Activated CD8-positive, alpha-beta memory T cell treated with anti-CD3 and anti-CD28 coated beads, Interleukin-2, amount 50 U/mL, for 1 hour (primary cell): ENCODE data around the gene PARD3.

Experiments
- DNase-seq: peaks from one replicate; pipeline ENCODE4 v3.0.0-alpha.2; 2020; ENCODE audit errors: extremely low read depth

Gene PARD3

DNA sequence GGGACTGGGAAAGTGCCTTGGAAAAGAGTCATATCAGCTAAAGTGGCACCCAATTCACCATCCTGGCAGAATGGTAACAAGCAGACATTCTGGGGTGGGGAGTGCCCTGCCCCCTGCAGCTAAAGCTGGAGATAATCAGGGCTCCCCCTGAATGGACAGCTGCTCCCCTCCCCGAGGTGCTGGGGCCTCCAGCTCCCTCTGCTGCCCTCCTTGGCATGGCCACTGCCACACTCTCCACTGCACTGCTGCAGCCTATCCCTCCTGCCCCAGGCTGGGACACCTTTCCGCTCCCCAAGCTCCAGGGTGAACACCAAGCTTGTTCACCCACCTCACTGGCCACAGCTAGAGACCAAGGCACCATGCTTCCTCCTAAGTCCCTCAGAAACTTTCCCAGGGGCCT, 9.8 kb upstream of the PARD3 start:
- DNase-seq = no peak

DNA sequence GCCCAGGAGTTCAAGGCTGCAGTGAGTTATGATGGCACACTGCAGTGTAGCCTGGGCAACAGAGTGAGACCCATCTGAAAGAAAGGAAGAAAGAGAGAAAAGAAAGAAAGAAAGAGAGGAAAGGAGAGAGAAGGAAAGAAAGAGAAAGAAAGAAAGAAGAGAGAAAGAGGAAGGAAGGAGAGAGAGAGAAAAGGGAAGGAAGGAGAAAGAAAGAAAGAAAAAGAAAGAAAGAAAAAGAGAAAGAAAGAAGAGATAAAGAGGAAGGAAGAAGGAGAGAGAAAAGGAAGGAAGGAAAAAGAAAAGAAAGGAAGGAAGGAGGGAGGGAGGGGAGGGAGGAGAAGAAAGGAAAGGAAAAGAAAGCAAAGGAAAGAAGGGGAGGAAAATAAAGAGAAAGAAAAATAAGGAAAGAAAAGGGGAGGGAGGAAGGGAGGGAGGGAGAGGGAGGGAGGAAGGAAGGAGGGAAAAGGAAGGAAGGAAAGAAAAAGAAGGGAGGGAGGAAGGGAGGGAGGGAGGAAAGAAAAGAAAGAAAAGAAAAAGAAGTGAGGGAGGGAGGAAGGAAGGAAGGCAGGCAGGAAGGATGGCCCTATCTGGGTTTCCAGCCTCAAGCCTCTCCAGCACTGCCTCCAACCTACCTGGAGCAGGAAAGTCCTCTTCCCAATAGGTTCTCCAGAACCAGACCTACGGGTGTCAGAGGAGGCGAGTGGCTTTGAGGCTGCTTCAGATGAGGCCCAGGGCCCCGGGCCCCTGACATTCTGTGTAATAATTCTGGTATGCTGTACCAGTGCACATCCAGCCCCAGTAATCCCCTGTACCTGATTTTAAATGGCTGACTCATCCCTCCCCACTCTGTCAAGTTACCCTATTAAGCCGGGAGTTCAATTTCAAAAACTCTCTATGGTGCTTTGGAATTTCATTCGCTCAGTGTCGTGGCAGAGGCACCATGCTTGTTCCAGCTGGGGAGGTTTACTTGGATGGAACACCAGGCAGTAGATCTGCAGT, 6.8 kb upstream of the PARD3 start:
- DNase-seq = no peak

DNA sequence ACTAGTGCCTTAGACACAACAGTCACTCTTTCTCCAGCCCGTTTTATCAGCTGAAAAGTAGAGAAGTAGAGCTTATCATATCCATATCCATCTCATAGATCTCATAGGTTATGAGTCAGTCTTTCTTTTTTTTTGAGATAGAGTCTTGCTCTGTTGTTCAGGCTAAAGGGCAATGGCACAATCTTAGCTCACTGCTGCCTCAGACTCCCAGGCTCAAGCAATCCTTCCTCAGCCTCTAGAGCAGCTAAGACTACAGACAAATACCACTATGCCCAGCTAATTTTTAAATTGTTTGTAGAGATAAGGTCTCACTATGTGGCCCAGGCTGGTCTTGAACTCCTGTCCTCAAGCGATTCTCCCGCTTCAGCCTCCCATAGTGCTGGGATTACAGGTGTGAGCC, 2.5 kb upstream of the PARD3 start:
- no peak for DNase-seq

DNA sequence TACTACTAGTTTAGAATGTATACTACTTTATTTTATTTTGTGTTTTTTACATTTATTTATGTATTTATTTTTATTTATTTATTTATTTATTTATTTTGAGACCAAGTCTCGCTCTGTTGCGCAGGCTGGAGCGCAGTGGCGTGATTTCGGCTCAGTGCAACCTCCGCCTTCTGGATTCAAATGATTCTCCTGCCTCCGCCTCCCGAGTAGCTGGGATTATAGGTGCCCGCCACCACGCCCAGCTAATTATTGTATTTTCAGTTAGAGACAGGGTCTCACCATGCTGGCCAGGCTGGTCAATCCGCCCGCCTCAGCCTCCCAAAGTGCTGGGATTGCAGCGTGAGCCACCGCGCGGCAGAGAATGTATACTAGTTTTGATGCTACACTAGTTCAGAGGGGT, 2.0 kb upstream of the PARD3 start:
- no peak for DNase-seq

DNA sequence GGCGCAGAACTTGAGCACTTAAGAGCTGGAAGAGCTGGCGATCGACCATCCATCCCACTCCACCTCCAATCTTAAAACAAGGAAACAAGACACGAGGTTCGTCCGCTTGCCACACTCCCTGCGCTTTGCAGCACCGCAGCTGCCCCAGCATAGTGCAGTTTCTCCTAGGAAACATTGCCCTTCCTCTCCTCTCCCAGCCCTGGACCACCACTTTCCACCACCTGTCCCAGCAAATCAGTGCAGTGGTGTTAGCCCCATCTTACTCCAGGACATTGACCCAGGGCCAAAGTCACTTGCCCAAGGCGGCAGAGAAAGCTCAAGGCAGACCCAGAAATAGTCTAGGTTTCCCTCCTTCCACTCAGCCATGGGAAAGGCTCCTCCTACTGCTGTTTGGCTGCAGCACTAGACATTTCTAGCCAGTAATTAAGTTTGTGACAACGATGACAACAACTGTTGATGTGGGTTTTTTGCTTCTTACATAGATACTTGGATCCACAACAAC, 1.5 kb upstream of the PARD3 start:
- DNase-seq = no peak

DNA sequence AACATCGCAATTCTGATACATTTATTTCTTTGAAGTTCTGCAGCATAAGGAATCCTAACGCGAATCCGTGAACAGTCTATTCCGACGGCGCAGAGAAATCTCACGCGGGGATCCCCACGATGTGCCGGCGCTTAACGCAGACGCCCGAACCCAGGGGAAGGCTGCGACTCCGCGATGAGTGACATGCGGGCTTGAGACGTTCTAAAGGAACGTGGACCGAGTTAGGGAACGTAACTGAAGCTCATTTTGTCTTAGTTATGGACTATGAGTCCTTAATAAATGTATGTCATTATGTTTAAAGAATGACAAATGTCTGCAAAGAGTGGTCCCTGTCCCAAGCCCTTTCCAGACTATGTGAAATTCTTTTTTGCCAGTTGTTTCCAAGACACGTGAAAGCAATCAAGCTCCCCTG, 995 bp upstream of the PARD3 start:
- DNase-seq = no peak

DNA sequence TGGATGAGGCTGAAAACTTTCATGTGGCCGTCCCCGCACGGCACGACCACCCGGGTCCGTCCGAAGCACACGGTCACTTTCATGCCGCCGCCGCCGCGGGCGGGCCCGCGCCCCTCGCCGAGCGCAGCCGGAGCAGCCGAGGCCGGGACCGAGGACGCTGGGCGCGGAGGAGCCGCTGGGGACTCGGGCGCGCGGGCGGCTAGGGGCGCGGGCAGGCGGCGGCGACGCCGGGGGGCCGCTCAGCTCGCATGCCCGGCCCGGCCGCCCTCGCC, 247 bp downstream of the PARD3 start:
- no peak for DNase-seq

DNA sequence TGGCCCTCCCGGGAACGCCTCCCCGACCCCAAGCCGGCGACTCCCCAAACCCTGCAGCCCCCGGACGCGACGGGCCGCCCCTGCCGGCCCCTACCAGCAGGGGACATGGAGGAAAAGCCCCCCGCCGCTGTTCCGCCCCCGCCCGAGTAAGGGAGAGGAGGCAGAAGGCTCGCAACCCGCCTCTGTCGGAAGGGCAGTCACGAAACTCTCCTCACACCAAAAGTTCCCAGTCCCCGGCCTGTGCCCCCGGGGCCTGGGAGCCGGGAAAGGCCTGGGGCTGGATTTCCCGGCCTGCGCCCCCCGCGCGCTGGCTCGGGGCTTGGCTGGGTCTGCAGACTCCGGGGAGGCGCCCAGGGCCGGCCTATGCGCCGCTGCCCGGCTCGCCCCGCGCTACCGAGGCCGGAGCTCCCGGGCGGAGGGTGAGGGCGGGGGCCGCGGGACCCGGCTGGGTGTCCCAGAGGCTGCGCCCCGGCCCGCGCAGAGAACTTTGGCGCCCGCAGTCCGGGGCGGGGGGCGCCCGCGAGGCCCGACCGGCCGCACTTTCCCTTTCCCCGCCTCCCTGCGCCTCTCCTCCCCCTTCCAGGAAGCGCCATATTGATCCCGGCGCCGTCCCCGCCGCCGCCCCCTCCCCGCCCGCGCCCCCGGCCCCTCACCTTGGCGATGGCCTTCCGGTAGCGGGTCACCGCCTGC, 728 bp downstream of the PARD3 start:
- DNase-seq = no peak

DNA sequence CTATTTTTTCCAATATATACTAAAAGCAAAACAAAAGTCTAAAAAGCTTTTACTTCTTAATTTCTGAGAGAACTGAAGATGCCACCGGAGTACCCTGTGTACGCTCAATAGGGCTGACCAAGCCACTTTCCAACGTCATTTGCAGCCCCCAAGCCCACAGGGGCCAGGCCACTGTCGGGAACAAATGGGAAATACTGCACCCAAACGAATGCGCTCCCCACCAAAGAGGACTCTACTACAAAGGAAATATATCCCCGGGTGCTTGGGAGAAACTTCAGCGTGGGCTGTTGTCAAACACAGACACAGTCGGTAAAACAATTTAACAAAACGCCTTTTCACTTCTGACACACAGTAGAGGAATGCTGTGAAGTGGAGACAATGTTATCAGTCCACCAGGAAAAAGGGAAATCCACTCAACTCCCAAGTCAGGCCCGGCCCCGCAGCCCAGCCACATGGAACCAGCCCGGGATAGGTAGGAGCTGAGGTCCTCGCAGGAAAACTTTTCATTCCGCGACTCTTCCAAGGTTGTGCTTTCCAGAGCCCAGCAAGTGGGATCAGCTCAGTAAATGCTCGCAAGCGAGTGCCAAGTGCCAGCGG, 1.4 kb downstream of the PARD3 start:
- no peak for DNase-seq

DNA sequence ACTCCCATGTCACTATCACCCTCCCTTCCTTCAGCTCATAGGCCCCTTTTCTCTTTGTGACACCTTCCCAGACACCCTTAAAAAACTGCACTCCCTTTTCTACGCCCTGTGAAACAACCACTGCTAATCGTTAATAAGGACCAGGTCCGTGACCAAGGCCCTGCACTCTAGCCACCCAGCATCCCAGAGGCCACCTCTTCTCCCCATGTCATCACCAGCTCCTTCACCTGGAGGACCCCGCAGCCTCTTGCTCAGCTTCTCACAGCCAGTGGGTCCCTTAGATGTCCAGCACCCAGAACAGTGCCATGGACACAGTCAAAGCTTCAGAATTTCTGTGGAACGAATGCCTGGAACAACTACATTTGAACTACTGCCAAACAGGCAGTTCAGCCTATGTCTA, 2.3 kb downstream of the PARD3 start:
- no peak for DNase-seq

DNA sequence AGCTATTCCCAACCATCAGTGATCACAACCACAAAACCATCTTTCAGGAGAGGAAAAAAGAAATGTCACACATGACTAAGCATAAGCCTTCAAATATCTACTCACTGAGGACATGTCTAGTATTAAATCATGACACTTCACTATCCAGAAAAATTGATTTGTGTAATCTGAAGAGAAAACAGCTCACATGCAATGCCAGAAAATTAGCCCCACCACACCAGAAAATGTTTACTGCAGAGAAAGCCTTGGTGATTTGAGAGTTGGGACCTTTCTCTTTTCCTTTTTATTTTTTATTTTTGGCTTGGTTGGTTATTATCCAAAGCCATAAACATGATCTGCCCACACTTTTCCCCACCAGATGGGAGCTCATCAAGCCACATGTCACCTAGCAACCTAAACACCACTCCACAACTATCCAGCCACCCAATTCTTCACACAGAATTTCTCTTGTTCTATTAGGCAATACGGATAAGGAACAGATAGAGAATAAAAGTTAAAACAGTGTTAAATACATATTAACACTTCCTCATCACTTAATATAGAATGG, 3.1 kb downstream of the PARD3 start:
- no peak for DNase-seq

DNA sequence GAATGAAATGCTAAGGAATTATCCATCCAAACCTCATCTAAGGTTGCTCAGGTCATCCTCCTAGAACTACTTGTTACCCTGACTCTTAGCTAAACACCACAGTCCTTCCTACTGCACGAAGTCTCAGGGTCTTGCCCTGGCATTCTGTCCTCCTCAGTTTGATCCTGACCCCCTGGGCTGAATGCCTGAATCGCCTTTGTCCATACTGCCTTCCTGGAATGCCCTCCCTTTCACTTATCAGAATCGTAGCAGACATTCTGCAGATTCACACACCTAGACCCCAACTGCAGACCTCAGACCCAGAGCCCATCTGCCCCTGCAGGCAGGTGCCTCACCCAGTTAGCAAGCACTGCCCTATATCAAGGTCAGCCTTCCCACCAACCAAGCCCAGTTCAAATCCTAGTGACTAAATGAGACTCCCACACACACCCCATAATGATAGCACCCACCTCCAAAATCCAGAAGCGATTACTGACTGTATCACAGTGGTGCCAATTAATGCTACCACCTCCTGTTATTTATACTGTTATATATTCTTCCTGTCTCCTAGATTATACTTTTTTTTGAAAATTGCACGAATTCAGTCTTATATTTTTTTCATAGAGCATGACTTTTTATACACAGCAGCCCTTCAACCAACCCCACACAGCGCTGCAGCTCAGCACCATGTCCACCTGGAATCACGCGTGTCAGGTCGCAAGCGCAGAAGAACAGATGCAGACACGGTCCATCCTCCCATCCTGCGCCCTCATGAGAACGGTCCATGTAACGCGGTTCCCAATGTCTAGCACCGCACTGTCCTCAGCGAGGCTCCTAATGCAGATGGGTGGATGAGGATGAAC, 3.7 kb downstream of the PARD3 start:
- DNase-seq = no peak

DNA sequence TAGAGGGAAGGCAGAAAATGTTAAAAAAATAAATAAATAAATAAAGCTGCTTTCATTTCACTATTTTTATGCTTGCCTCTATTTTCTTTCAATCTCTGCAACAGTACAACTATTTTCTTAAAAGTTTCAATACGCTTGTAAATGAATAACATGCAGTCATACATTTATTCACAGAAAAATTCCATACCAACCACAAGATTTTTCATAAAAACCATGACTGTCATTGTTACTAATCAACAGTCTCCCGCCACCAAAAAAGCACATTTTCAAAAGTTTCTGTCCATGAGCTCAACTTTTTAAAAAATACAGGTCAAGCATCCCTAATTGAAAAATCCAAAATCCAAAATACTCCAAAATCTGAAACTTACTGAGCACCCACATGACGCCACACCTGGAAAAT, 5.3 kb downstream of the PARD3 start:
- DNase-seq = no peak

DNA sequence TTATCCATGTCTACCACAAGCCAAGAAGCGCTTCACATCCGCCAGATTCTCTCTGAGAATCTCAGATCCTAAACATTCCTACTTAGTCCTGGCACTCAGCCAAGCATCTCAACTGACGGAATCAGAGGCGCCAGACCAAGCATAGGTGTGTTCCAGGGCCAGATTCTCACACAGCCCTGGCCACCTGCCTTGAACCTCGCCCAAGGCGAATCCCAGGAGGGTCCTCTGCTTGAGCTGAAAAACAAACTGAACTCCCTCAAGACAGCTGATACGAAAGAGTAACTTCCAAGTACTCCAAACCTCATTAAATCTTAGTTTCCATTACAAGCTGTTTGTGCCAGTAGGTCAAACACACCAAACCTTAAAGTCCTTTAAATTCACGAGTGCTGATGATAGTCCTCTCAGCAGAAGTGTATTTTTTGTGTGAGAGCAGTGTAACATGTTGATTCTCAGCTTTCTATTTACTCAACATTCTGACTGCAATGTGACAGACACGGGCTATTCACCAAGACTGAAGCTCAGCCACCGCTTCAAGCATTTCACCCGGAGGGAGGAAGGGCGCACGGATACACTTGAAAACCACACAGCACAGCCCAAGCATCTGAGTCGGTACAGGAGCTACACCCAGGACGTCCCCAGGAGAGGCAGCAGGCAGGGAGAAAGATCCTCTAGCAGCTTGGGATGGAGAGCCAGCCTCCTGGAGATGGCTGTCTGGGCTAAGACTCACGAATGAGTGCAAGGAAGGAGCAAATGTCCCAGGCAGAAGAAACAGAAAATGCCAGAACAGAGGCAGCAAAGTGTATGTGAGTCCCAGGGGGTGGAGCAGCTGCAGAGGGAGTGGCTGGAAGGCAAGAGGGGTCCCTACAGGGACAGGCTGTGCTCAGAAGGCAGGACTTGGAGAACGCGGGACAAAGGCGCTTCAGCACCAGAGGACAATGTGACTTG, 6.0 kb downstream of the PARD3 start:
- DNase-seq = no peak

DNA sequence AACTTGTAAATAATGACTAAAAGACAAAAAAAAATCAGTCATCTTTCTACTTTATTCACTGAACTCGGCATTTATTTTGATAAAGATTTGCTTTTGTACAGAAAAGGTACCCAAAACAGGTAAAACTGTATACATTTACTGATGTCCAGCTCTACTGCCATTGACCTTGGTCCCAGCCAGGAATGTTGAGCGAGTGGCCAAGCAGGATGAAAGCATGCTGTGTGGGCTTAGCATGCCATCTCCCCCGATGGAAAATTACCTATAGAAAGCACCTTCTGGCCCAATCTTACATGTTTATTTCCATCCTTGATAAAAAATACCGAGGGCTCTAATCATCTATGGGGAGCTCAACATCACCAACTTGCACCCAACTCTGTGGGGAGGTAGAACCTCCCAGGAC, 6.8 kb downstream of the PARD3 start:
- DNase-seq = no peak

DNA sequence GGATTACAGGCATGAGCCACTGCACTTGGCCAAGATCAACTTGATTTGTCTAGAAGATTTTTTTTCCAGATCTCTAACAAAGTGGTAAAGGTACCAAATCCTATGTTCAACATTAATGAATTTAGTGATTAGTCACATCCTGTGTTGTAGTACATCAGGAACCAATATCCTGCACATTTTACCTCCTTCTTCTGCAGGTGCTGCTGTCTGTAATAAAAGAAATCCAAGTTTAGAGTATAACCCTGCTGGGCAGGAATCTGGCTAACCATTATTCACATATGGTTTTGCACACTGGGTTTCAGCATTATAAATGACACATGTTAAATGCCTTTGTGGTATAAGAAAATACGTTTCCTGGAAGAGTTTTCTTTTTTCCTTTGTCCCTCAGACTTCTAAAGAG, 10.8 kb downstream of the PARD3 start:
- no peak for DNase-seq

DNA sequence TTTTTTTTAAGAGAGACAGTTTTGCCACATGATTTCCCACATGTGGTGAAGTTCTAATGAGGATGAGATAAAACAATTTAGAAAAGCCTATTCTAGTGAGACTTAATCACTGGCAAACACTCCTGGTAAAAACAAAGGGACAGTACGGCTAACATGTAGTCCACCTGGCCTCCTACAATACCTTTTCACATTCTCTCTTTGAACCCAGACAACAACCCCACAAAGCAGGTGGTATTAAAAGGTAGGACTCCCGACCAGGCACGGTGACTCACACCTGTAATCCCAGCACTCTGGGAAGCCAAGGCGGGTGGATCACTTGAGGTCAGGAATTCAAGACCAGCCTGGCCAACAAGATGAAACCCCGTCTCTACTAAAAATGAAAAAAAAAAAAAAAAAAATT, 12.4 kb downstream of the PARD3 start:
- no peak for DNase-seq

DNA sequence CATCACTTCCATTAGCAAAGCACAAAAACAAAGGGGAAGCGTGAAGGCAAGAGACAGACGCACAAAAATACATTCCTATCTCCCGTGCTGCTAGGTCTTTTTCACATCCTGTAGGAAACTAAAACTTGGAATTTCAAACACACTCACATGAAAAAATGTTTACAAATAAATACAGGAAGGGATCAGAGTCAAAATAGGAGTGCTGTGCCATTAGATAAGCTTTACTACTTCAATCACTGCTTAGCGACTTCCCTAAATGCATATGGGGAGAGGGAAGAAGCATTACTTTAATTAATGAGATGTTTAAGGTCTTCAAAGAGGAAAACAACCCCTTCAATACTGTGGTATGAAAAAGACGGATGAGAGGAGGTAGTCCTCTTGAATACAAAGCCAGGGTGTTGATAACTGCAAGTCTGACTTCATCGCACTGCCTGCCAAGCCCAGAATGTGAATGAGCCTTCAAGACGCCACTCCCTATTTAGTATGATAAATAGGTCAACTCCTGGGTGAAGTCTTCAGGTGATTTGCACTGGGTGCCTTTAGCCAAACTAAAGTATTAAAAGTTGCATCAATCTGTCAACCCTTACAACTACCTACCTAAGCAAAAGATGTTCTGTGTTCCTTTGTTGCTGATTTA, 13.9 kb downstream of the PARD3 start:
- no peak for DNase-seq

DNA sequence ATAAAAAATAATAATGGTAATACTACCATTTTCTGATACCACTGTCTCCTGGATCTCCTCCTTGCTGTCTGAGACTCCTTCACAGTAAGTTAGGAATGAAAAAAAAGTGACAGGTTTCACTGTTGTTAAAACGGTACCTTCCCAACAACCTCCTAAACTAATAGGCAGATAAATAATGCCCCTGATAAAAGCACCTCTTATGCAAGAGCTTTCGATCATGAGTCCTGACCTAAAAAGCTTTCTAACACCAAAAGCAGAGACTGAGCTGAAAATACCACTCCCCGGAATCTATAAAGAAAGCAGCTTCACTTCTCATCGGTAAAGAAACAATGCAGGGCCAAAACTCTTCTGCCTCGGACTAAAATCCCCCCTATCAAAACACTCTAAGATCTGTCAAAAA, 14.5 kb downstream of the PARD3 start:
- no peak for DNase-seq

DNA sequence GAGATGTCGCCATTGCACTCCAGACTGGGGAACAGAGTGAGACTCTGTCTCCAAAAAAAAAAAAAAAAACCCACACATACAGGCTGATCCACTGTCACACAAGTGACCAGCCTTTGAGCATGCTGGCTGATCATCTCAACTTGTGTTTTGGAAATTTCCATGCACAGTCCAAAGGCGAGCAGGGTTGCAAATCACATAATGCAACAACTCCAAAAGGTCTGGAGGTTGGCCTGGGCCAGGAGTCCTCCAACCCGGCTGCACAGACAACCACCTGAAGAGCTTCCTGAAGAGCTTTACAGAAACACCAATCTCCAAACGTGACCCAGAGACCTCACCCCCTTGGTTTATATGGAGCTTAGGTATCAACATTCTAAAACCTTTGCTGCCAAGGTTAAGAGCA, 16.4 kb downstream of the PARD3 start:
- no peak for DNase-seq
